ENCODE results near the gene EPG5. TPM values are rescaled to one million over a fixed set of nuclear protein-coding genes. Genes with fewer than 3 reads are reported as not detected.
"Not testable (repeated sequence)": the region's sequence is repeated elsewhere in the genome, so short reads cannot be mapped to it uniquely, and the experiment has no call there.

The EPG5 gene
- total RNA-seq, 1 experiment from 2014 or later, result 16.1 TPM

DNA sequence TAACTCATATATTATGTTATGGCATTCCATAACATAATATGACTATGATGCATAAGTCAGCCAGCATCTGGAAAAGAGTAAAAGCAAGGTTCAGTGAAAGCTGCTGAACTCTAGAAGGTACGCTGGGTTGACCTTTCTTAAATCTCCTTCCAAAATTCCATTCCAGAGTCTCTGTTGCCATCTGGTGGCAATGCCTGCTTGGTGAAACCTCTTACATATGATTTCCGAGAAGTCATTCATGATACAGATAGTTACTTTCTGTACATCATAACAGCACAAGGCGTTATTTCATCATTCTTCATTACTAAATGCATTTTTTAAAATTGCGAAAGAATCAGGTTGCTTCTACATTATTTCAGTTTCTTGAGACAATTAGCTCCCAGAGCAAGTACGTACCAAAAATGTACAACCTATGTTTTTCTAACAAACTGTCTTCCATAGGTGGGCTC lies 7.0 kb upstream of the EPG5 start:
- Histone ChIP-seq H2BK20ac (ENCODE audit: low read depth, low read length, poor library complexity, severe bottlenecking) (no peak overlapping the region), H3K27me3 (ENCODE audit: insufficient read depth, low read length) (no peaks in the 10 kb centered on the region), H3K14ac (ENCODE audit: insufficient read depth, low read length) (no peak overlapping the region), H3K56ac (ENCODE audit: insufficient read length, low read depth, low read length) (no peak overlapping the region), H4K20me1 (ENCODE audit: control insufficient read depth, insufficient read depth, insufficient read length) (no peaks in the 10 kb centered on the region), H3K27ac (ENCODE audit: insufficient read length, low read depth, low read length) (no peak overlapping the region), H3K79me2 (ENCODE audit: insufficient read depth, low read length) (no peaks in the 10 kb centered on the region), H3K23ac (ENCODE audit: insufficient read length, low read depth, low read length) (no peak overlapping the region), H3K9me3 (ENCODE audit: control insufficient read depth, low read depth, low read length) (no peaks in the 10 kb centered on the region), H3K4me1 (ENCODE audit: insufficient read depth, low read length) (peaks cover 10% of the 10 kb centered on the region), H2AFZ (ENCODE audit: low read length) (no peak overlapping the region), H4K8ac (replicated peaks; ENCODE audit: insufficient read length, low read depth, low read length) (no peak overlapping the region), H2BK120ac (ENCODE audit: low read depth, low read length, poor library complexity, severe bottlenecking) (no peak overlapping the region), H3K23me2 (ENCODE audit: insufficient read length, low read depth, low read length, poor library complexity, severe bottlenecking) (no peaks in the 10 kb centered on the region), H4K91ac (ENCODE audit: insufficient read length, low read depth, low read length) (no peak overlapping the region), H3T11ph (ENCODE audit: low read length) (no peak overlapping the region), H3K4ac (ENCODE audit: low read depth, low read length) (no peak overlapping the region), H3K4me2 (ENCODE audit: insufficient read depth, insufficient read length, low read length) (no peak overlapping the region), H4K5ac (ENCODE audit: insufficient read length, low read depth, low read length) (no peak overlapping the region), H2BK15ac (ENCODE audit: low read depth, low read length) (no peak overlapping the region), H3K79me1 (ENCODE audit: insufficient read depth, low read depth, low read length, poor library complexity, severe bottlenecking) (no peaks in the 10 kb centered on the region), H3K18ac (ENCODE audit: insufficient read length, low read depth, low read length) (no peak overlapping the region), H3K9ac (ENCODE audit: extremely low read depth, insufficient read length, low read length) (no peak overlapping the region), H2AK5ac (ENCODE audit: insufficient read length, low read length) (no peak overlapping the region), H2BK12ac (ENCODE audit: insufficient read length, low read depth, low read length) (no peak overlapping the region), H2BK5ac (ENCODE audit: insufficient read length, low read length) (no peak overlapping the region)
- H3K9me3 Mint-ChIP-seq, result no peaks in the 10 kb centered on the region
- H3K27me3 Mint-ChIP-seq (ENCODE audit: low read depth), result peaks cover 5% of the 10 kb centered on the region; the same call in 1 of the 2 replicates
- WGBS (ENCODE audit: extremely low coverage, insufficient read length, low lambda C conversion rate), result no CpG with 5 or more reads among the region's 5 CpGs
- no peak overlapping the region for H3K4me3 Mint-ChIP-seq
- TF ChIP-seq, protein P1, sequence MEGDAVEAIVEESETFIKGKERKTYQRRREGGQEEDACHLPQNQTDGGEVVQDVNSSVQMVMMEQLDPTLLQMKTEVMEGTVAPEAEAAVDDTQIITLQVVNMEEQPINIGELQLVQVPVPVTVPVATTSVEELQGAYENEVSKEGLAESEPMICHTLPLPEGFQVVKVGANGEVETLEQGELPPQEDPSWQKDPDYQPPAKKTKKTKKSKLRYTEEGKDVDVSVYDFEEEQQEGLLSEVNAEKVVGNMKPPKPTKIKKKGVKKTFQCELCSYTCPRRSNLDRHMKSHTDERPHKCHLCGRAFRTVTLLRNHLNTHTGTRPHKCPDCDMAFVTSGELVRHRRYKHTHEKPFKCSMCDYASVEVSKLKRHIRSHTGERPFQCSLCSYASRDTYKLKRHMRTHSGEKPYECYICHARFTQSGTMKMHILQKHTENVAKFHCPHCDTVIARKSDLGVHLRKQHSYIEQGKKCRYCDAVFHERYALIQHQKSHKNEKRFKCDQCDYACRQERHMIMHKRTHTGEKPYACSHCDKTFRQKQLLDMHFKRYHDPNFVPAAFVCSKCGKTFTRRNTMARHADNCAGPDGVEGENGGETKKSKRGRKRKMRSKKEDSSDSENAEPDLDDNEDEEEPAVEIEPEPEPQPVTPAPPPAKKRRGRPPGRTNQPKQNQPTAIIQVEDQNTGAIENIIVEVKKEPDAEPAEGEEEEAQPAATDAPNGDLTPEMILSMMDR (conservative IDR thresholded peaks at IDR 0.05), result peak; percentile 78
- DNase-seq, result peak; percentile 46
- H3K27ac Mint-ChIP-seq, result no peak overlapping the region
- no peaks in the 10 kb centered on the region for H3K36me3 Mint-ChIP-seq (ENCODE audit: insufficient read depth in 1 of 3, low read depth in 3 of 3)
- peaks cover 11 to 14% of the 10 kb centered on the region in 2 experiments; a peak in 3 of 4 replicates for H3K4me1 Mint-ChIP-seq

DNA sequence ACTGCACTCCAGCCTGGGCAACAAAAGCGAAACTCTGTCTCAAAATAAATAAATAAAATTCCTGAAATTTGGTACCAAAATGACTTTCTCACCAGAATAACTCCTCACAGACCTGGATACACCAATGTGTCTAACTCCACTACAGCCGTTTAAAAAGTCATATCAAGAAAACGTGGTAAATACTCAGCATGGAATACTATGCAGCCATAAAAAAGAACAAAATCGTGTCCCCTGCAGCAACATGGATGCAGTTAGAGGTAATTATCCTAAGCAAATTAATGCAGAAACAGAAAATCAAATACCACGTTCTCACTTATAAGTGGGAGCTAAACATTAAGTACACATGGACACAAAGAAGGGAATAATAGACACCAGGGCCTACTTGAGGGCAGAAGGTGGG lies 2.2 kb downstream of the EPG5 start:
- H3K27ac ChIP-seq (ENCODE audit: insufficient read length, low read depth, low read length); H3K27ac Mint-ChIP-seq; H3K23ac ChIP-seq (ENCODE audit: insufficient read length, low read depth, low read length); H3K4me1 Mint-ChIP-seq; H4K8ac ChIP-seq (replicated peaks; ENCODE audit: insufficient read length, low read depth, low read length); H3K18ac ChIP-seq (ENCODE audit: insufficient read length, low read depth, low read length); H3K9ac ChIP-seq (ENCODE audit: extremely low read depth, insufficient read length, low read length); H2BK20ac ChIP-seq (ENCODE audit: low read depth, low read length, poor library complexity, severe bottlenecking); H3K14ac ChIP-seq (ENCODE audit: insufficient read depth, low read length); H3K36me3 Mint-ChIP-seq (ENCODE audit: insufficient read depth in 1 of 3, low read depth in 3 of 3); H3K9me3 ChIP-seq (ENCODE audit: control insufficient read depth, low read depth, low read length); H2BK120ac ChIP-seq (ENCODE audit: low read depth, low read length, poor library complexity, severe bottlenecking); H4K91ac ChIP-seq (ENCODE audit: insufficient read length, low read depth, low read length); H3K4ac ChIP-seq (ENCODE audit: low read depth, low read length); H3K4me1 ChIP-seq (ENCODE audit: insufficient read depth, low read length); H3K56ac ChIP-seq (ENCODE audit: insufficient read length, low read depth, low read length); H4K20me1 ChIP-seq (ENCODE audit: control insufficient read depth, insufficient read depth, insufficient read length); H3K23me2 ChIP-seq (ENCODE audit: insufficient read length, low read depth, low read length, poor library complexity, severe bottlenecking); H2AFZ ChIP-seq (ENCODE audit: low read length); H3K27me3 ChIP-seq (ENCODE audit: insufficient read depth, low read length); H2BK5ac ChIP-seq (ENCODE audit: insufficient read length, low read length); H3T11ph ChIP-seq (ENCODE audit: low read length); H2BK15ac ChIP-seq (ENCODE audit: low read depth, low read length); H2AK5ac ChIP-seq (ENCODE audit: insufficient read length, low read length); H2BK12ac ChIP-seq (ENCODE audit: insufficient read length, low read depth, low read length); H3K4me2 ChIP-seq (ENCODE audit: insufficient read depth, insufficient read length, low read length); H3K79me2 ChIP-seq (ENCODE audit: insufficient read depth, low read length); DNase-seq; H3K9me3 Mint-ChIP-seq; H3K79me1 ChIP-seq (ENCODE audit: insufficient read depth, low read depth, low read length, poor library complexity, severe bottlenecking); H4K5ac ChIP-seq (ENCODE audit: insufficient read length, low read depth, low read length): not testable (repeated sequence)
- Mint-ChIP-seq H3K4me3 (peak overlapping the region in 1 of 2 experiments; percentile 54; a peak in 2 of 5 replicates), H3K27me3 (ENCODE audit: low read depth) (peaks cover 12% of the 10 kb centered on the region)
- no CpG with 5 or more reads among the region's 5 CpGs for WGBS (ENCODE audit: extremely low coverage, insufficient read length, low lambda C conversion rate)
